HEK293 (cell line): Measurements from ENCODE around the gene INSM2.

Experiments
- CTCF ChIA-PET: fragments of 350-600 bp; formaldehyde crosslinking; extraction: SDS; loops from one replicate; lab custom pipeline; 2021; ENCODE audit warnings: antibody characterized with exemption; lab: Yijun Ruan, JAX
- POLR2A ChIA-PET: fragments of 300-600 bp; formaldehyde crosslinking; extraction: SDS; loops from one replicate; lab custom pipeline; 2020; ENCODE audit warnings: antibody characterized with exemption, inconsistent platforms; lab: Yijun Ruan, JAX
- H3K27ac ChIP-seq: fragments of 200-500 bp; sonication (Bioruptor generic); 2 replicates; pipeline ENCODE4 v1.5.1; 2014; ENCODE audit warnings: low read depth, low read length, control low read depth, inconsistent platforms; ENCODE audit errors: extremely low read depth
- H3K36me3 ChIP-seq, 2 experiments: fragments of 200-500 bp in 1 of 2; sonication (Bioruptor generic) in 1 of 2; 1 replicate in 1 of 2; 2 replicates in 1 of 2; pipeline ENCODE4 v1.5.1; 2014 to 2017; ENCODE audit warnings: inconsistent platforms in 2 of 2, low read length in 2 of 2; ENCODE audit not compliant: control insufficient read depth in 2 of 2, insufficient read depth in 1 of 2
- H3K4me1 ChIP-seq: fragments of 200-500 bp; sonication (Bioruptor generic); 2 replicates; pipeline ENCODE4 v1.5.1; 2014; ENCODE audit warnings: mild to moderate bottlenecking, low read length, inconsistent platforms; ENCODE audit not compliant: control insufficient read depth, insufficient read depth
- H3K4me3 ChIP-seq: 2 replicates; pipeline ENCODE4 v1.5.1; 2011; ENCODE audit warnings: low read depth, mild to moderate bottlenecking, control low read depth, low read length, moderate library complexity
- H3K9me3 ChIP-seq: fragments of 200-500 bp; sonication (Bioruptor generic); 2 replicates; pipeline ENCODE4 v1.5.1; 2014; ENCODE audit warnings: low read depth, low read length, inconsistent platforms; ENCODE audit not compliant: control insufficient read depth, insufficient read depth
- PRDM10 ChIP-seq: fragments of 450-650 bp; formaldehyde crosslinking; IDR thresholded peaks from 2 replicates; pipeline ENCODE4 v1.5.1; 2016; ENCODE audit warnings: missing biosample characterization, missing genetic modification characterization
- WT1 ChIP-seq: fragments of 450-650 bp; formaldehyde crosslinking; IDR thresholded peaks from 2 replicates; pipeline ENCODE4 v1.5.1; 2016; ENCODE audit warnings: missing biosample characterization, missing genetic modification characterization
- YY1 ChIP-seq: fragments of 450-650 bp; formaldehyde crosslinking; IDR thresholded peaks from 2 replicates; pipeline ENCODE4 v1.5.1; 2018; ENCODE audit warnings: missing biosample characterization, missing genetic modification characterization
- ZBTB17 ChIP-seq: fragments of 450-650 bp; formaldehyde crosslinking; IDR thresholded peaks from 2 replicates; pipeline ENCODE4 v1.5.1; 2016; ENCODE audit warnings: missing biosample characterization, missing genetic modification characterization
- ZBTB21 ChIP-seq: fragments of 450-650 bp; formaldehyde crosslinking; IDR thresholded peaks from 2 replicates; pipeline ENCODE4 v1.5.1; 2017; ENCODE audit warnings: missing biosample characterization, missing genetic modification characterization
- ZBTB7A ChIP-seq: fragments of 450-650 bp; formaldehyde crosslinking; IDR thresholded peaks from 2 replicates; pipeline ENCODE4 v1.5.1; 2016; ENCODE audit warnings: low read depth, missing biosample characterization, missing genetic modification characterization
- ZNF2 ChIP-seq: fragments of 450-650 bp; formaldehyde crosslinking; IDR thresholded peaks from 2 replicates; pipeline ENCODE4 v1.5.1; 2016; ENCODE audit warnings: missing biosample characterization, missing genetic modification characterization
- ZNF23 ChIP-seq: fragments of 450-650 bp; formaldehyde crosslinking; IDR thresholded peaks from 2 replicates; pipeline ENCODE4 v1.5.1; 2016; ENCODE audit warnings: missing biosample characterization, missing genetic modification characterization, borderline replicate concordance
- ZNF335 ChIP-seq: fragments of 450-650 bp; formaldehyde crosslinking; conservative IDR thresholded peaks from 2 replicates; pipeline ENCODE4 v1.5.1; 2016; ENCODE audit warnings: missing biosample characterization, missing genetic modification characterization
- ZNF521 ChIP-seq: fragments of 450-650 bp; formaldehyde crosslinking; IDR thresholded peaks from 2 replicates; pipeline ENCODE4 v1.5.1; 2017; ENCODE audit warnings: missing biosample characterization, mild to moderate bottlenecking, missing genetic modification characterization
- ZNF529 ChIP-seq: fragments of 450-650 bp; formaldehyde crosslinking; IDR thresholded peaks from 2 replicates; pipeline ENCODE4 v1.5.1; 2017; ENCODE audit warnings: missing genetic modification characterization, missing biosample characterization; ENCODE audit not compliant: insufficient replicate concordance
- ZNF596 ChIP-seq: fragments of 450-650 bp; IDR thresholded peaks from 2 replicates; pipeline ENCODE4 v1.5.0; 2018; ENCODE audit warnings: missing biosample characterization, mild to moderate bottlenecking, missing genetic modification characterization, moderate library complexity
- ZNF621 ChIP-seq: fragments of 450-650 bp; formaldehyde crosslinking; IDR thresholded peaks from 2 replicates; pipeline ENCODE4 v1.5.1; 2017; ENCODE audit warnings: missing biosample characterization, missing genetic modification characterization
- ZNF660 ChIP-seq: fragments of 450-650 bp; IDR thresholded peaks from 2 replicates; pipeline ENCODE4 v1.5.1; 2018; ENCODE audit warnings: missing biosample characterization, mild to moderate bottlenecking, missing genetic modification characterization
- TF ChIP-seq, protein P1 (sequence below): fragments of 450-650 bp; formaldehyde crosslinking; IDR thresholded peaks from 2 replicates; pipeline ENCODE4 v1.5.1; 2016; ENCODE audit warnings: missing biosample characterization, missing genetic modification characterization, borderline replicate concordance
- TF ChIP-seq, protein P2 (sequence below): fragments of 450-650 bp; formaldehyde crosslinking; IDR thresholded peaks from 2 replicates; pipeline ENCODE4 v1.5.1; 2016; ENCODE audit warnings: missing biosample characterization, missing genetic modification characterization
- TF ChIP-seq, protein P3 (sequence below): fragments of 450-650 bp; formaldehyde crosslinking; conservative IDR thresholded peaks from 2 replicates; pipeline ENCODE4 v1.5.1; 2016; ENCODE audit warnings: low read depth, missing biosample characterization, missing genetic modification characterization
- TF ChIP-seq, protein P4 (sequence below): fragments of 450-650 bp; formaldehyde crosslinking; IDR thresholded peaks from 2 replicates; pipeline ENCODE4 v1.5.1; 2016; ENCODE audit warnings: missing biosample characterization, missing genetic modification characterization

INSM2 gene

GRCh38 chr14:35504260-35504659 lies 29.7 kb upstream of the INSM2 start (continued):
- no peak for TF ChIP-seq PRDM10 (tag by site-specific recombination)
- TF ChIP-seq, all 188 proteins: peak for 0

GRCh38 chr14:35506461-35506860 lies 27.5 kb upstream of the INSM2 start:
- H3K4me1 ChIP-seq, result no peaks in the 10 kb centered on the region
- POLR2A ChIA-PET, result no interaction called here
- CTCF ChIA-PET, result no interaction called here
- no peaks in the 10 kb centered on the region for H3K9me3 ChIP-seq
- H3K27ac ChIP-seq, result no peak overlapping the region
- H3K36me3 ChIP-seq, result no peaks in the 10 kb centered on the region
- no peak overlapping the region for H3K4me3 ChIP-seq
- no peak for TF ChIP-seq ZNF23 (tag by site-specific recombination)
- TF ChIP-seq WT1 (tag by site-specific recombination), result no peak

DNA sequence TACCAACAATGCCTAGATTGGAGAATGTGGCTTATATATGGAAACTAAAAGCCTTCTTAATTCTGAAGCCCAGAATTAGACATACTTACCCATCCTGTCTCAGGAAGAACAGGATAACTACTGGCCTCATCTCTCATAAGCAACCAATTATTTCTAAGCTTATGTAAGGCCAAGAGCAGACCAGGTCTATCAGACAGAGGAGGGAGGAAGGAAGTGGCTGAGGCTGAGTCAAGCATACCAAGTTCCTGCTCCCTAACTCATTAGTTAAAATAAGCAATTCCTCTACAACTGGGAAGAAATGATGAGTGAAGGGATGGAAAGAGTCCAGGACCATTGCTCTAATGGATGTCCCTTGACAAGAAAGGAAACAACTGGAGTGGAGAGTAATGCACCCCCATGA lies 27.0 kb upstream of the INSM2 start:
- TF ChIP-seq, protein P1, sequence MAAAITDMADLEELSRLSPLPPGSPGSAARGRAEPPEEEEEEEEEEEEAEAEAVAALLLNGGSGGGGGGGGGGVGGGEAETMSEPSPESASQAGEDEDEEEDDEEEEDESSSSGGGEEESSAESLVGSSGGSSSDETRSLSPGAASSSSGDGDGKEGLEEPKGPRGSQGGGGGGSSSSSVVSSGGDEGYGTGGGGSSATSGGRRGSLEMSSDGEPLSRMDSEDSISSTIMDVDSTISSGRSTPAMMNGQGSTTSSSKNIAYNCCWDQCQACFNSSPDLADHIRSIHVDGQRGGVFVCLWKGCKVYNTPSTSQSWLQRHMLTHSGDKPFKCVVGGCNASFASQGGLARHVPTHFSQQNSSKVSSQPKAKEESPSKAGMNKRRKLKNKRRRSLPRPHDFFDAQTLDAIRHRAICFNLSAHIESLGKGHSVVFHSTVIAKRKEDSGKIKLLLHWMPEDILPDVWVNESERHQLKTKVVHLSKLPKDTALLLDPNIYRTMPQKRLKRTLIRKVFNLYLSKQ (tag by site-specific recombination), result no peak
- TF ChIP-seq ZBTB17 (no peak), ZNF521 (tag by site-specific recombination) (no peak), ZNF621 (tag by site-specific recombination) (no peak), ZNF660 (no peak), YY1 (no peak), ZNF335 (tag by site-specific recombination) (no peak), ZNF2 (tag by site-specific recombination) (no peak), ZNF529 (tag by site-specific recombination) (no peak), ZNF596 (tag by site-specific recombination) (no peak), ZBTB21 (no peak), ZBTB7A (no peak)
- TF ChIP-seq, protein P2, sequence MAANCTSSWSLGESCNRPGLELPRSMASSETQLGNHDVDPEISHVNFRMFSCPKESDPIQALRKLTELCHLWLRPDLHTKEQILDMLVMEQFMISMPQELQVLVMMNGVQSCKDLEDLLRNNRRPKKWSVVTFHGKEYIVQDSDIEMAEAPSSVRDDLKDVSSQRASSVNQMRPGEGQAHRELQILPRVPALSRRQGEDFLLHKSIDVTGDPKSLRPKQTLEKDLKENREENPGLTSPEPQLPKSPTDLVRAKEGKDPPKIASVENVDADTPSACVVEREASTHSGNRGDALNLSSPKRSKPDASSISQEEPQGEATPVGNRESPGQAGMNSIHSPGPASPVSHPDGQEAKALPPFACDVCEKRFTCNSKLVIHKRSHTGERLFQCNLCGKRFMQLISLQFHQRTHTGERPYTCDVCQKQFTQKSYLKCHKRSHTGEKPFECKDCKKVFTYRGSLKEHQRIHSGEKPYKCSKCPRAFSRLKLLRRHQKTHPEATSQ, result no peak
- TF ChIP-seq, protein P3, sequence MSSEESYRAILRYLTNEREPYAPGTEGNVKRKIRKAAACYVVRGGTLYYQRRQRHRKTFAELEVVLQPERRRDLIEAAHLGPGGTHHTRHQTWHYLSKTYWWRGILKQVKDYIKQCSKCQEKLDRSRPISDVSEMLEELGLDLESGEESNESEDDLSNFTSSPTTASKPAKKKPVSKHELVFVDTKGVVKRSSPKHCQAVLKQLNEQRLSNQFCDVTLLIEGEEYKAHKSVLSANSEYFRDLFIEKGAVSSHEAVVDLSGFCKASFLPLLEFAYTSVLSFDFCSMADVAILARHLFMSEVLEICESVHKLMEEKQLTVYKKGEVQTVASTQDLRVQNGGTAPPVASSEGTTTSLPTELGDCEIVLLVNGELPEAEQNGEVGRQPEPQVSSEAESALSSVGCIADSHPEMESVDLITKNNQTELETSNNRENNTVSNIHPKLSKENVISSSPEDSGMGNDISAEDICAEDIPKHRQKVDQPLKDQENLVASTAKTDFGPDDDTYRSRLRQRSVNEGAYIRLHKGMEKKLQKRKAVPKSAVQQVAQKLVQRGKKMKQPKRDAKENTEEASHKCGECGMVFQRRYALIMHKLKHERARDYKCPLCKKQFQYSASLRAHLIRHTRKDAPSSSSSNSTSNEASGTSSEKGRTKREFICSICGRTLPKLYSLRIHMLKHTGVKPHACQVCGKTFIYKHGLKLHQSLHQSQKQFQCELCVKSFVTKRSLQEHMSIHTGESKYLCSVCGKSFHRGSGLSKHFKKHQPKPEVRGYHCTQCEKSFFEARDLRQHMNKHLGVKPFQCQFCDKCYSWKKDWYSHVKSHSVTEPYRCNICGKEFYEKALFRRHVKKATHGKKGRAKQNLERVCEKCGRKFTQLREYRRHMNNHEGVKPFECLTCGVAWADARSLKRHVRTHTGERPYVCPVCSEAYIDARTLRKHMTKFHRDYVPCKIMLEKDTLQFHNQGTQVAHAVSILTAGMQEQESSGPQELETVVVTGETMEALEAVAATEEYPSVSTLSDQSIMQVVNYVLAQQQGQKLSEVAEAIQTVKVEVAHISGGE (tag by site-specific recombination), result no peak
- TF ChIP-seq, protein P4, sequence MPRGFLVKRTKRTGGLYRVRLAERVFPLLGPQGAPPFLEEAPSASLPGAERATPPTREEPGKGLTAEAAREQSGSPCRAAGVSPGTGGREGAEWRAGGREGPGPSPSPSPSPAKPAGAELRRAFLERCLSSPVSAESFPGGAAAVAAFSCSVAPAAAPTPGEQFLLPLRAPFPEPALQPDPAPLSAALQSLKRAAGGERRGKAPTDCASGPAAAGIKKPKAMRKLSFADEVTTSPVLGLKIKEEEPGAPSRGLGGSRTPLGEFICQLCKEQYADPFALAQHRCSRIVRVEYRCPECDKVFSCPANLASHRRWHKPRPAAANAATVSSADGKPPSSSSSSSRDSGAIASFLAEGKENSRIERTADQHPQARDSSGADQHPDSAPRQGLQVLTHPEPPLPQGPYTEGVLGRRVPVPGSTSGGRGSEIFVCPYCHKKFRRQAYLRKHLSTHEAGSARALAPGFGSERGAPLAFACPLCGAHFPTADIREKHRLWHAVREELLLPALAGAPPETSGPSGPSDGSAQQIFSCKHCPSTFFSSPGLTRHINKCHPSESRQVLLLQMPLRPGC, result no peak
- Histone ChIP-seq H3K9me3 (no peaks in the 10 kb centered on the region), H3K4me1 (no peaks in the 10 kb centered on the region), H3K4me3 (no peak overlapping the region), H3K27ac (no peak overlapping the region), H3K36me3 (no peaks in the 10 kb centered on the region)
- ChIA-PET POLR2A (no interaction called here), CTCF (interaction anchor here (0.5 kb wide), 1 partner anchor 1644 kb away, joined by 3 read pairs; no protein-coding TSS in a partner anchor)
